Keratinocyte (primary cell): ENCODE results near the gene MAGOHB. TPM values are rescaled to one million over a fixed set of nuclear protein-coding genes. Genes with fewer than 3 reads are reported as not detected.
A peak's percentile ranks its signal among the peaks of the same experiment; 100 is the strongest.

Experiments
- DNase-seq: peaks from one replicate; pipeline ENCODE4 v3.0.0-alpha.2; 2011; ENCODE audit warnings: low read depth, missing footprints, low spot score
- FAIRE-seq: peaks from 2 replicates; lab custom pipeline; 2011; peaks lifted over from hg19 to GRCh38; lab: Jason Lieb, UNC
- H2AFZ ChIP-seq: 2 replicates; pipeline ENCODE4 v1.6.0; 2012; ENCODE audit warnings: low read length, control low read depth, inconsistent platforms; ENCODE audit not compliant: control insufficient read depth
- H3K27ac ChIP-seq: 2 replicates; pipeline ENCODE4 v1.5.1; 2011; ENCODE audit warnings: low read length; ENCODE audit not compliant: control insufficient read depth, insufficient read depth
- H3K27me3 ChIP-seq: 3 replicates; pipeline ENCODE4 v1.6.0; 2011; ENCODE audit warnings: low read length; ENCODE audit not compliant: control insufficient read depth, insufficient read depth; ENCODE audit errors: extremely low read depth
- H3K36me3 ChIP-seq, 2 experiments: 2 replicates in 1 of 2; 3 replicates in 1 of 2; pipeline ENCODE4 v1.5.1; 2011; ENCODE audit warnings: low read length in 2 of 2, mild to moderate bottlenecking in 1 of 2; ENCODE audit not compliant: control insufficient read depth in 2 of 2, insufficient read depth in 2 of 2; ENCODE audit errors: extremely low read depth in 1 of 2
- H3K4me1 ChIP-seq: 3 replicates; pipeline ENCODE4 v1.5.1; 2011; ENCODE audit warnings: low read length; ENCODE audit not compliant: control insufficient read depth, insufficient read depth; ENCODE audit errors: extremely low read depth
- H3K4me2 ChIP-seq: 3 replicates; pipeline ENCODE4 v1.6.0; 2011; ENCODE audit warnings: low read depth, low read length; ENCODE audit not compliant: control insufficient read depth, insufficient read depth; ENCODE audit errors: extremely low read depth
- H3K4me3 ChIP-seq, 3 experiments: fragments of 200-600 bp in 1 of 3; sonication (generic) in 1 of 3; 2 replicates in 2 of 3; 3 replicates in 1 of 3; pipeline ENCODE4 v1.5.1; 2011 to 2016; ENCODE audit warnings: low read length in 3 of 3, mild to moderate bottlenecking in 3 of 3, control low read depth in 2 of 3, inconsistent platforms in 1 of 3, low read depth in 1 of 3, mixed read lengths in 1 of 3, mixed run types in 1 of 3, moderate library complexity in 1 of 3; ENCODE audit not compliant: control insufficient read depth in 2 of 3, insufficient read depth in 2 of 3; ENCODE audit errors: extremely low read depth in 1 of 3
- H3K79me2 ChIP-seq: 2 replicates; pipeline ENCODE4 v1.6.0; 2012; ENCODE audit warnings: low read length; ENCODE audit not compliant: control insufficient read depth, insufficient read depth
- H3K9ac ChIP-seq: 3 replicates; pipeline ENCODE4 v1.6.0; 2011; ENCODE audit warnings: low read length; ENCODE audit not compliant: control insufficient read depth, insufficient read depth; ENCODE audit errors: extremely low read depth
- H3K9me1 ChIP-seq: 3 replicates; pipeline ENCODE4 v1.6.0; 2011; ENCODE audit warnings: low read length; ENCODE audit not compliant: control insufficient read depth, insufficient read depth; ENCODE audit errors: extremely low read depth
- H3K9me3 ChIP-seq: 2 replicates; pipeline ENCODE4 v1.5.1; 2012; ENCODE audit warnings: low read depth, low read length; ENCODE audit not compliant: control insufficient read depth
- H4K20me1 ChIP-seq: 3 replicates; pipeline ENCODE4 v1.6.0; 2011; ENCODE audit warnings: low read length; ENCODE audit not compliant: control insufficient read depth, insufficient read depth; ENCODE audit errors: extremely low read depth
- EZH2 ChIP-seq: IDR thresholded peaks from one replicate; pipeline ENCODE4 v1.6.1; 2012; ENCODE audit warnings: inconsistent platforms, mild to moderate bottlenecking, low read length, moderate library complexity
- dilution Hi-C: fragments of 300-500 bp; cut with MboI; formaldehyde crosslinking; loops from one replicate; pipeline ENCODE4 v1.7.0; 2020; ENCODE audit warnings: low sequenced_read_pairs; ENCODE audit not compliant: extremely low pct_ligation_motif_present
- polyA plus RNA-seq, 5 experiments: library from polyadenylated mRNA; depleted of rRNA in 3 of 5; stranded (reverse) in 3 of 5; stranded (forward) in 1 of 5; unstranded in 1 of 5; fragments of >200 nt; gene quantifications; 1 replicate in 1 of 5; 2 replicates in 3 of 5; 3 replicates in 1 of 5; pipeline versions ENCODE4 v1.2.1 to v1.2.3, GENCODE V29; 2011 to 2012; ENCODE audit warnings: missing spikeins in 2 of 5, low read depth in 1 of 5, low replicate concordance in 1 of 5
- TF ChIP-seq, protein P1 (sequence below), 3 experiments: IDR thresholded peaks in 1 of 3; conservative IDR thresholded peaks in 1 of 3; optimal IDR thresholded peaks in 1 of 3; 2 replicates in 2 of 3; 3 replicates in 1 of 3; pipeline versions ENCODE3 to v1.5.1; 2011; ENCODE audit warnings: low read length in 3 of 3, mild to moderate bottlenecking in 3 of 3, moderate library complexity in 2 of 3, control low read depth in 1 of 3, inconsistent platforms in 1 of 3; ENCODE audit not compliant: insufficient read depth in 2 of 3; ENCODE audit errors: extremely low read depth in 1 of 3

MAGOHB gene
- polyA plus RNA-seq, 1 donor (not counting 4 experiments of a cell fraction or from before 2014, with no cell fraction given), result 34.2 TPM

DNA sequence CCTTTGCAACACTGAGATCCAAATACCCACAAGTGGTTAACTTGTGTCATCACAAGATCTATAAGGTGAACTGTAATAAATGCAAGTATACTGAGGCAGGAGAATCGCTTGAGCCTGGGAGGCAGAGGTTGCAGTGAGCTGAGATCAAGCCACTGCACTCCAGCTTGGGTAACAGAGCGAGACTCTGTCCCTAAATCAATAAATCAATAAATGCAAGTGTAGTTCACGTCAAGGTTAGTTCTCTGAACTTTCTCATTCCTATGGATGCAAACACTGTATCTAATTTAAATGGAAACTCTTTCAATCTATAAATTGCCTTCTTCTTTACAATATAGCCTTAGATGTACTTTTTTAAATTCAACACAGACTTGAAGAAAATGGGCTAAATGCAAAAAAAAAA is 3.2 kb downstream of the MAGOHB start:
- no peak overlapping the region for H3K9ac ChIP-seq
- peaks cover 0 to 7% of the 10 kb centered on the region in 2 experiments for H3K36me3 ChIP-seq
- H4K20me1 ChIP-seq, result no peaks in the 10 kb centered on the region
- no peaks in the 10 kb centered on the region for H3K9me1 ChIP-seq
- H3K27ac ChIP-seq, result no peak overlapping the region
- peaks cover 22% of the 10 kb centered on the region for H3K79me2 ChIP-seq
- H3K27me3 ChIP-seq, result no peaks in the 10 kb centered on the region
- no peak overlapping the region for H2AFZ ChIP-seq
- FAIRE-seq (no peak), DNase-seq (no peak)
- dilution Hi-C loops, result no loop called here
- peaks cover 16% of the 10 kb centered on the region for H3K4me1 ChIP-seq
- no peak for TF ChIP-seq EZH2
- TF ChIP-seq, protein P1, sequence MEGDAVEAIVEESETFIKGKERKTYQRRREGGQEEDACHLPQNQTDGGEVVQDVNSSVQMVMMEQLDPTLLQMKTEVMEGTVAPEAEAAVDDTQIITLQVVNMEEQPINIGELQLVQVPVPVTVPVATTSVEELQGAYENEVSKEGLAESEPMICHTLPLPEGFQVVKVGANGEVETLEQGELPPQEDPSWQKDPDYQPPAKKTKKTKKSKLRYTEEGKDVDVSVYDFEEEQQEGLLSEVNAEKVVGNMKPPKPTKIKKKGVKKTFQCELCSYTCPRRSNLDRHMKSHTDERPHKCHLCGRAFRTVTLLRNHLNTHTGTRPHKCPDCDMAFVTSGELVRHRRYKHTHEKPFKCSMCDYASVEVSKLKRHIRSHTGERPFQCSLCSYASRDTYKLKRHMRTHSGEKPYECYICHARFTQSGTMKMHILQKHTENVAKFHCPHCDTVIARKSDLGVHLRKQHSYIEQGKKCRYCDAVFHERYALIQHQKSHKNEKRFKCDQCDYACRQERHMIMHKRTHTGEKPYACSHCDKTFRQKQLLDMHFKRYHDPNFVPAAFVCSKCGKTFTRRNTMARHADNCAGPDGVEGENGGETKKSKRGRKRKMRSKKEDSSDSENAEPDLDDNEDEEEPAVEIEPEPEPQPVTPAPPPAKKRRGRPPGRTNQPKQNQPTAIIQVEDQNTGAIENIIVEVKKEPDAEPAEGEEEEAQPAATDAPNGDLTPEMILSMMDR (optimal IDR thresholded peaks at IDR 0.05 in 1 of 3, IDR thresholded peaks at IDR 0.05 in 1 of 3, conservative IDR thresholded peaks at IDR 0.05 in 1 of 3; ENCODE audit: extremely low read depth in 1 of 3, insufficient read depth in 2 of 3, low read length in 3 of 3), result no peak
- H3K4me3 ChIP-seq, result no peak overlapping the region
- no peak overlapping the region for H3K4me2 ChIP-seq
- no peaks in the 10 kb centered on the region for H3K9me3 ChIP-seq

DNA sequence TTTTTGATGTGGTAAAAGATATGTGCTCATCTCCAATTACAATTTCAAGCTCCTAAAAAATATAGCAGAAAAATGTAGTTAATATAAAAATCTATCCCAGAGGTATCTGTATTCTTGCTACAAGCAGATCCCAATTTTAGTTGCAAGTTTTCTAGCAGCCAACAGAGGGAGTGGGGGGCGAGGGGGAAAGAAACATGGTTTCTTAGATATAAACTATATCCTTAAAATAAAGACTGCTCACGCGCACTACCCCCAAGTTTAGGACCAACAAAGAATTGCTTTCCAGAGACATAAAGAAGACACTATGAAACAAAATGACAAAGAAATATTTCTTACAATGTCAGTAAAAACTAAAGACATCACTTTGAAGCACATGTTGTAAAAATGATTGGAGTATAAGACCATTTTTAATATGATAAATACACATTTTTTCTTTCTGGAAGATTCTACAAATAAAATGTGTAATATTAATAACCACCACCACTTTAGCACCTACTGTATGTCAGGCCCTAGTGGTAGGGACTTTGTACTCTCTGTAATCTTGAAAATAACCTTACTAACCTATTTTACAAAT is 5.4 kb downstream of the MAGOHB start:
- no peak for DNase-seq
- Histone ChIP-seq H3K9ac (no peak overlapping the region), H3K36me3 (peaks cover 0 to 7% of the 10 kb centered on the region in 2 experiments), H3K27ac (no peak overlapping the region), H2AFZ (no peak overlapping the region), H3K79me2 (peaks cover 18% of the 10 kb centered on the region), H3K9me1 (no peaks in the 10 kb centered on the region), H3K4me2 (no peak overlapping the region), H3K4me1 (peaks cover 12% of the 10 kb centered on the region), H4K20me1 (no peaks in the 10 kb centered on the region), H3K4me3 (no peak overlapping the region), H3K27me3 (no peaks in the 10 kb centered on the region), H3K9me3 (no peaks in the 10 kb centered on the region)
- dilution Hi-C loops, result no loop called here
- no peak for FAIRE-seq
- TF ChIP-seq, protein P1 (optimal IDR thresholded peaks at IDR 0.05 in 1 of 3, IDR thresholded peaks at IDR 0.05 in 1 of 3, conservative IDR thresholded peaks at IDR 0.05 in 1 of 3; ENCODE audit: extremely low read depth in 1 of 3, insufficient read depth in 2 of 3, low read length in 3 of 3), result peak in 1 of 3 experiments; percentile 11
- no peak for TF ChIP-seq EZH2
